Omental fat pad (tissue), 4 donors: ENCODE results near the gene MTMR8. TPM values are rescaled to one million over a fixed set of nuclear protein-coding genes. Genes with fewer than 3 reads are reported as not detected.

Source experiments
- ATAC-seq: fragments of 150-250 bp; one replicate; pipeline ENCODE4 v1.9.1; 2016; ENCODE audit warnings: mild to moderate bottlenecking, moderate library complexity; ENCODE audit not compliant: low FRiP score
- DNase-seq: peaks from one replicate; pipeline ENCODE4 v3.0.0-alpha.2; 2019; ENCODE audit warnings: low spot score
- CTCF ChIP-seq, 3 donors: fragments of 450-650 bp; IDR thresholded peaks; one replicate each; pipeline ENCODE4 v1.5.1; 2016 to 2017; ENCODE audit warnings: antibody characterized with exemption in 3 of 3, mild to moderate bottlenecking in 3 of 3, moderate library complexity in 2 of 3
- total RNA-seq, 4 donors: library from RNA; depleted of rRNA; stranded (reverse); fragments of >200 nt; gene quantifications; one replicate each; pipeline ENCODE4 v1.1.0, GENCODE V29; 2016

Gene MTMR8
- total RNA-seq, 4 donors from 2014 or later, result 0.36 to 2.6 (median 1.3) TPM

- DNase-seq (no peak), ATAC-seq (no peak)
- no peak for TF ChIP-seq CTCF (IDR thresholded peaks at IDR 0.05)
Observed at GRCh38 chrX:64321507-64321906, 73.7 kb downstream of the MTMR8 start.

- ATAC-seq (no peak), DNase-seq (no peak)
- no peak for TF ChIP-seq CTCF (IDR thresholded peaks at IDR 0.05)
Observed at GRCh38 chrX:64313624-64314023, 81.6 kb downstream of the MTMR8 start.

- DNase-seq (no peak), ATAC-seq (no peak)
- no peak for TF ChIP-seq CTCF (IDR thresholded peaks at IDR 0.05)
Observed at GRCh38 chrX:64306712-64307111, 88.5 kb downstream of the MTMR8 start.

- ATAC-seq (no peak), DNase-seq (no peak)
- TF ChIP-seq CTCF (IDR thresholded peaks at IDR 0.05), result no peak
Observed at GRCh38 chrX:64291123-64291522, 104.1 kb downstream of the MTMR8 start.

- no peak for TF ChIP-seq CTCF (IDR thresholded peaks at IDR 0.05)
- DNase-seq (no peak), ATAC-seq (no peak)
Observed at GRCh38 chrX:64265265-64265664, 130.0 kb downstream of the MTMR8 start.

- no peak for DNase-seq
- no peak for ATAC-seq
- TF ChIP-seq CTCF (IDR thresholded peaks at IDR 0.05), result no peak
Observed at GRCh38 chrX:64230123-64230970, 164.9 kb downstream of the MTMR8 start, which contains the start of gene ASB12. TSS of gene ASB12 (minus strand) at chrX:64230607. CDS start at chrX:64225650, 4,957 bp downstream.

- TF ChIP-seq CTCF (IDR thresholded peaks at IDR 0.05), result no peak
- DNase-seq (no peak), ATAC-seq (no peak)
Observed at GRCh38 chrX:64229154-64229553, 166.1 kb downstream of the MTMR8 start.
